Activated effector memory CD4-positive, alpha-beta T cell treated with Interleukin-2 at 50 U/mL for 16 hours (primary cell): Measurements from ENCODE around the gene NLRP10.
"Not testable (repeated sequence)": the region's sequence is repeated elsewhere in the genome, so short reads cannot be mapped to it uniquely, and the experiment has no call there.

Experiments used
- DNase-seq: peaks from one replicate; pipeline ENCODE4 v3.0.0-alpha.2; 2020

NLRP10 gene, protein sequence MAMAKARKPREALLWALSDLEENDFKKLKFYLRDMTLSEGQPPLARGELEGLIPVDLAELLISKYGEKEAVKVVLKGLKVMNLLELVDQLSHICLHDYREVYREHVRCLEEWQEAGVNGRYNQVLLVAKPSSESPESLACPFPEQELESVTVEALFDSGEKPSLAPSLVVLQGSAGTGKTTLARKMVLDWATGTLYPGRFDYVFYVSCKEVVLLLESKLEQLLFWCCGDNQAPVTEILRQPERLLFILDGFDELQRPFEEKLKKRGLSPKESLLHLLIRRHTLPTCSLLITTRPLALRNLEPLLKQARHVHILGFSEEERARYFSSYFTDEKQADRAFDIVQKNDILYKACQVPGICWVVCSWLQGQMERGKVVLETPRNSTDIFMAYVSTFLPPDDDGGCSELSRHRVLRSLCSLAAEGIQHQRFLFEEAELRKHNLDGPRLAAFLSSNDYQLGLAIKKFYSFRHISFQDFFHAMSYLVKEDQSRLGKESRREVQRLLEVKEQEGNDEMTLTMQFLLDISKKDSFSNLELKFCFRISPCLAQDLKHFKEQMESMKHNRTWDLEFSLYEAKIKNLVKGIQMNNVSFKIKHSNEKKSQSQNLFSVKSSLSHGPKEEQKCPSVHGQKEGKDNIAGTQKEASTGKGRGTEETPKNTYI

DNA sequence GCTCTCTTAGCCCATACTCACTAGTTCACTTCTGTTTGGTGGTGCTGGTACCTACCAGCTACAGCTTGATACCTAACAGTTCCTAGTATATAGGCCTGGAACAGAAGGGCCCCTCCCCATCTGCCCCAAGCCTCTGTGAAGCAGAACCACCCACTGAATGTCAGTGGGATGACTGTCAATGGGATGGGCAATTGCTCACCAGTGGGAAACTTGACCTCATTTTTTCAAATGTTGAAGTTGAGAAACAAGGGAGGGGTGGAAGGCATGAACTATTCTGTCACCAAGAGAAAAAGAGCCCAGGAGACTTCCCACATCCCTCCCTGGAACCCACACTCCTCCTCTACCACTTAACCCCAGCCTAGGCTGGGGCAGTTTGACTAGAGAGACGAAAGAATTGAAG lies at the start of gene NLRP10:
Gene NLRP10 (minus strand): TSS at position 62 of the 400 bp plus-strand sequence. CDS start 1,952 bp downstream, outside the sequence.
- no peak for DNase-seq

DNA sequence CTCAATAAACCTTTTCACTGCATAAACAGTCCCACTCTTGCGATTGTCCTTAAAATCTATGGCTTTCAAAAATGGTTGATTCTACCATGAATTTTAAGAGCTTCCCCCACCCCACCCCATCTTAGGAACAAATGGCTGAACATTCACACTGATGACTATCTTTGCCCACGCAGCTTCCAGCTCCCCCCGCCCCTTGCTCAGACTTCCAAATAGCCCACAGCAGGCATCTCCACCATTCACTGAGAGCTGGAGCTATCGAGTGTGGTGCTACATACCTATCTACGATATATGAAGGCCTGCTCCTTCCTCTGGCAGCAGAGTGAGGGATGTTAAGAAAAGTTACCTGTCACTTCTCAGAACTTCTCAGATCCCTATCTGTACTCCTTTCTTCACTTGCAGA lies 48.6 kb upstream of the NLRP10 start:
- DNase-seq, result no peak

DNA sequence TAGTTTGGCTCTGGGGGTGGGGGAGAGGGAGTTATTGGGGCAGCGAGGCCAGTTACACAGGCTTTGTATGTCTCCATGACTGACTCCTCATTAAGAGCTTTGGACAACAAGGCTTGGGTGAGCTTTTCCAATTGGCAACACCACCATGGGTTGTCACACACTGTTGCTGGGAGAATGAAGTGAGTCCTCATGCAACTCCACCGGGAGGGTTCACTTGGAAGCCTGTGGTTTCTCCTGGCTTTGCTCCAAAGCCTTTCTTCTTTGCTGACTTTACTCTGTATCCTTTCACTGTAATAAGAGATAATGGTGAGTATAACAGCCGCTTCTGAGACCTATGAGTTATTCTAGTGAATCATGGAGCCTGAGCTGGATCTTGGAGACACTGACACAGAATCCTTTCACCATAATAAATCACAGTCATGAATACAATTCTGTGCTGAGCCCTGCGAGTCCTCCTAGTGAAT lies 46.8 kb upstream of the NLRP10 start:
- DNase-seq, result no peak

DNA sequence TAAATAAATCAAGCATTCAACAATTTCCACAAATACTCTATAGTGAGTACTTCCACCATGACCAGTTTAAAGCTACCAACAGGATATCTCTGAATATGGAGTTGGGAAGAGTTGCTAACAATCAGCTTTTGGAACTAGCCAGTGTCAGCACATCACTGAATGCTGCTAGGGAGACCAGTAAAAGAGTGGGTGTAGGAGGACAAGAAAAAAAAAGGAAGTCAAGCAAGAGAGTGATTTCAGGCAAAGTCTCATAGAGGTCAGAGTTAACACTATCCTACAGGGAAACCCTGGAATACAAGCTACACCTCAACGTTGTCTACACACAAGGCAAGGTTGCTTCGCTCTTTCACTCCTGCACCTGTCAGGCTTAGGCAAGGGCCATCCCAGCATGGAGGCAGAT lies 46.1 kb upstream of the NLRP10 start:
- no peak for DNase-seq

DNA sequence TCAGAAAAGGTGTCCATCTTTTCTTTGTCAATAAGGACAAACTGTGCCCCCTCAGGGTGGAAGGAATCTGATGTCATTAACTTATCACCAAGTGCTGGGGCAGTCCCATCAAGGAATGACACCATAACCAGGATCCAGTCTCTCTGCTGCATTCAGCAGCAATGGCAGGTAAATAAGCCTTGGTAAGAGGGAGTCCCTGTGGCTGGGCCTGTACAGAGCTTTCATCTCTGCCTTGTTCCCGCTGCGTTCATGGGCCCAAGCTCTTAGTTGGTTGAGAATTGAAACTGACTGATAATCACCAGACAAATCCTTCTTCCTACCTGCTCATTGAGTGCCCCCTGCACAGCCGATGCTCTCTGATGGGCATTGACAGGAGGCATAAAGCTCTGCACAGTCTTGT lies 44.6 kb upstream of the NLRP10 start:
- no peak for DNase-seq

DNA sequence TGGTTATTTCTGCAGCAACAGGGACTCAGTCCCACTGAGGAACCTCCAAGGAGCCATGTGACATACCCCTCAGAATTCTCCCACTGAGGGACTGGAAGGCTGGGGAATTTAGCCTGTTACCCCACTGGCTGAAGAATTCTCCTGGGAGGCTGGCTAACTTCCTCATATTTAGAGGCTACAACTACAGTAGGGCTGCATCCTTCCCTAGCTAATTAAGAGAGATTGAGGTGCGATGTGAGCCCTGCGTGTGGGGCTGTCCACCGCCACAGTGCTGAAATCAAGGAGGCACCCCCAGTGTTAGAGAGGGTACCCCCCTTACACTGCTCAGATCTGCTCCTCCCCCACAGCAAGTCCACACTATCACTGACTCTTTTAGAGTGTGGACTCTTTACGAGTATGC lies 43.0 kb upstream of the NLRP10 start:
- no peak for DNase-seq

DNA sequence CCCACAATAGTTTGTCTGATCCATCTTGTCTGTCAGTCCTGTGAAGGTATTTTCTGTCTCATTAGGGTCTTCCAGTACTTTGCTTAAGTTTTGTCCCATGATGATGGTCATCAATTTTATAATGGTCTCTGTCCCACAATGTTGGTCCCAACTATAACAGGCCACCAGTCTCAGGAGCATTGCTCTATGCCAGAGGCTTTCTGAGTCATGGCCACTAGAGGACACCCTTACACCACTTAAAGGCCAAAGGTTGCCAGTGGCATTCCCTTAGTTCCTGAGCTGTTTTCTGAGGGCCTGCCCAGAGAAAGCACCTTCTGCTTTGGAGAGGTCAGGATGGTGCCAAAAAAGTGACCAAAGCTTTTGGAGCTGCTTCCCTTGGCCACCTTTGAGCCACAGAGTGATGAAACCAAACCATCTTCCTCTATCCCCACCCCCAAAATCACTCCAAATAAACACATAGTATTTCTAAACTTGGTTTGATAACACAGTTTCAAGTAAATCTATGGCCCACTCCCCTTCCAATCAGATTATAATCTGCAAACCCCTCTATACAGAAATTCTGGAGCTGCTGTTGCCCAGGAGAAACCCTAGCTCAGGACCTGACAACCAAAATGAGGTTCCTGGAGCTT lies 41.2 kb upstream of the NLRP10 start:
- peak; percentile 13 for DNase-seq

DNA sequence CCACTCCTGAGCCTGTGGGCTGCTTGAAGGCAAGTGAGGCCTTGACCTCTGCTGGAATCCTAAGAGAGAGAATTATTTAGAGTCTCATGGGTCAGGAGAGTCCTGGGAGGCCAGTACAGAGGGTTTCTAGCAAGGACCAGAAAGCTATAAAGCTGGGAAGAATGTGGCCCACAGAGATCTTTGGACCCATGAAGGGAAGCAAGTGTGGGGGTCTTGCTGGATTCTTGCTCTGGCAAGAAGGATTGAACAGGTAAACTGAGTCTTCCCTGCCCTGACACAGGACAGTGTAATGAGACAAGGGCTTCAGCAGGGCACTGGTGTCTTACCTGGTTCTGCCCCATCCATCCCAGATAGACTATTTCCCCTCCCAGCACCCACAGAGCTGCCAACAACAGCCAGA lies 40.3 kb upstream of the NLRP10 start:
- DNase-seq, result no peak

DNA sequence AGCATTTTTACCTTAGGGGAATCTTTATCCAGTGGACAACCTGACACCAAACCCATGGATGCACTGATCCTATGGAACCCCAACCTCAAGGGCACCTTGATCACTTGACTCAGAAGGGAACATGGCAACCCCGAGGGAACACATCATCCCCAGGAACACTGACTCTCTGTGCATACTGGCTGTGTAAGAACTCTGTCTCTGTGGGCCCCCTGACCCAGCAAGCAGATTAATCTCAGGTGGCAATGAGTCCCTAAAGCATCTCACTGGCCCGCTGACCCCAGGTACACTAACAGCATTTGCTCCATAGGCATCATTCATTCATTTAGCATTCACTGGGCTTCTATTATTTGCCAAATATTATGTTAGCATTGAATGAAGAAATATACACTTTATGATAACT lies 38.8 kb upstream of the NLRP10 start:
- no peak for DNase-seq

DNA sequence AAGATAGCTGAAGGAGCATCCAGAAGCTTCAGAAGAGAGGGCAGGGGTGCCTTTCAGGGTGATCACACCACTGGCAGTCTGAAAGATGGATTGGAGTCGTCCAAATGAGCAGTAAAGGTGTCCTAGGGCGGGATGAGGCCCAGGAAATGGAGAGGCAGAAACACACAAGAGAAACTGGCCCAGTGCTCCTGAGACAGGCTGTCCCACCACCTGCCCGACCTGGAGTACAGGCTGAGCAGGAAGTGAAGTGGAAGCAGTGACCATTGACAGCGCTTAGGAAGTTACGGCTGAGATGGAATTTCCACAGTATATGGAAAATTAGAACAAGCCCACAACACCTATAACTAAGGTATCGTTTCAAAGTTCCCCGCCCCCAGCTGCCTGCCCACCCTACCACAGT lies 37.9 kb upstream of the NLRP10 start:
- DNase-seq, result no peak

DNA sequence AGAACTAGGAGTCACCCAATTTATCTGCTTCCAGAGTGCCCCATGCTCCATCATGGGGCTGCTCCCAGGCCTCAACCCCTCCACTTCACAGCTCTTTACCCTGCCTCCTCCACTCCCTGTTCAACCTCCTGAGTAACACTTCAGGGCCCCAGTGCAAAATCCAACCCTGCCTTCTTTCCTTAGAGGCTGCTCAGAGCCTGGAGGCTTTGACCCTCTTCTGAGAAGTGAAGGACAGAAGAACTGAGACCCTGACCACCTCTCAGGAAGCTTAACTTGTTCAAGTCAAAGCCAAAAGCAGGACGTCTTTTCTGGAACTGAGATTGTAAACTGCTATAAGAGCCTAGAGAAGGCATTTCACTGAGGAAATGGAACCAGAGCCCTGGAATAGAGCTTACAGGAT lies 37.4 kb upstream of the NLRP10 start:
- DNase-seq, result no peak

DNA sequence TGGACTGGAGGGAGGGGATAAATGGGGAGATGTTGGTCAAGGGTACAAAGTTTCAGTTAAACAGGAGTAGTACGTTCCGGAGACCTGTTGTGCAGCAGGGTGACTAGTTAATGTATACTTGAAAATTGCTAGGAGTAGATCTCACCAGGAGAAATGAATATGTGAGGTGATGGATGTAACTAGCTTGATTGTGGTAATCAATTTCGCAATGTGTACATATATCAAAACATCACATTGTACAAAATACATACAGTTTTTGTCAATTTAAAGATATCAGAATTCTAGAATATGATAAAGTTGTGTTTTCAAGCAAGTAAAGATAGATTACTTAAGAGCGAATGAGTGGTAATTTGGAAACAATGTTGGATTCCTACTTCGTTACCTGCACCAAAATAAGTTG lies 35.1 kb upstream of the NLRP10 start:
- DNase-seq, result no peak

DNA sequence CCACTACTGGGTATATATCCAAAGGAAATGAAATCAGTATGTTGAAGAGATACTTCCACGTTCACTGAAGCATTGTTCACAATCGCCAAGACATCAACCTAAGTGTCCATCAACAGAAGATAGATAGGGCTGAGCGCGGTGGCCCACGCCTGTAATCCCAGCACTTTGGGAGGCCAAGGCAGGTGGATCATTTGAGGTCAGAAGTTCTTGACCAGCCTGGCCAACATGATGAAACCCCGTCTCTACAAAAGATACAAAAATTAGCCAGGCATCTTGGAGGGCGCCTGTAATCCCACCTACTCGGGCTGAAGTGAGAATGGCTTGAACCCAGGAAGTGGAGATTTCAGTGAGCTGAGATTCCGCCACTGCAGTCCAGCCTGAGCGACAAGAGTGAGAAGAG lies 34.5 kb upstream of the NLRP10 start:
- no peak for DNase-seq

DNA sequence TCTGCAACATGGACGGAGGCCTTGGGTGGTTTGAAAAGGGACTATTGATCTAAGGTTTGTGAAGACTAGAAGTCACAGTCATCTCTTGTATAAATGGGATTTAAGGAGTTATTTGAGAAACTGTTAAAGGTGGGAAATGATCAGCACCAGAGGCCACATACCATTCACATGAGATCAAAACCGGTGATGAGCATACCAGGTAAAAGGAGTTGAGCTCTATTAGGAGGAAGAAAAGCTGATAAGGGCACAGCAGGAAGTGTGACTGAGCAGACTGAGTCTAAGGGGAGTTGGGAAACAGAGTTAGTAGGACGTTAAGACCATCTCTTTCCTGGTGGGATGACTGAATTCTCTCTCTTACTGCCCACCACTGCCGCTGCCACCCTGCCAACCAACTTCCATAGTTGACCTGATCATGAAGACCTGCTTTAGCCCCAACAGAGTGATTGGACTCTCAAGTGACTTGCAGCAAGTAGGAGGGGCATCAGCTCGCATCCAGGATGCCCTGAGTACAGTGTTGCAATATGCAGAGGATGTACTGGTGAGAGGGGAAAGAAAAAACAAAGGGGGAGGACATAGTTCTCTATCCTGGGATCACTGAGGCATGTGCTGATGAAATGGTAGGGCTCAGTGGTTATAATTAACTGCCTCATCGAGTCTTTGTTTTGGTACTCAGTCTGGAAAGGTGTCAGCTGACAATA lies 29.5 kb upstream of the NLRP10 start:
- DNase-seq, result no peak

DNA sequence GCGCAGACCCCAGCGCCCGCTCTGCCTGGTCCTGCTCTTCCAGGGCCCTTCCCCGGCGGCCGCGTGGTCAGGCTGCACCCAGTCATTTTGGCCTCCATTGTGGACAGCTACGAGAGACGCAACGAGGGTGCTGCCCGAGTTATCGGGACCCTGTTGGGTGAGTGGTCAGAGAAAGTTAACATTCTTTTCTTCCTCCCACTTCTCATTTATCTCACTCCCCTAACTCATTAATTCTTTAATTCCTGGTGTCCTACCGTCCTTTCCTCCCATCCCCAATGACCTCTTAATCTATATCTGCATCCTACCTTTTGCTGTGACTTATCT lies 22.3 kb upstream of the NLRP10 start:
- not testable (repeated sequence) for DNase-seq

DNA sequence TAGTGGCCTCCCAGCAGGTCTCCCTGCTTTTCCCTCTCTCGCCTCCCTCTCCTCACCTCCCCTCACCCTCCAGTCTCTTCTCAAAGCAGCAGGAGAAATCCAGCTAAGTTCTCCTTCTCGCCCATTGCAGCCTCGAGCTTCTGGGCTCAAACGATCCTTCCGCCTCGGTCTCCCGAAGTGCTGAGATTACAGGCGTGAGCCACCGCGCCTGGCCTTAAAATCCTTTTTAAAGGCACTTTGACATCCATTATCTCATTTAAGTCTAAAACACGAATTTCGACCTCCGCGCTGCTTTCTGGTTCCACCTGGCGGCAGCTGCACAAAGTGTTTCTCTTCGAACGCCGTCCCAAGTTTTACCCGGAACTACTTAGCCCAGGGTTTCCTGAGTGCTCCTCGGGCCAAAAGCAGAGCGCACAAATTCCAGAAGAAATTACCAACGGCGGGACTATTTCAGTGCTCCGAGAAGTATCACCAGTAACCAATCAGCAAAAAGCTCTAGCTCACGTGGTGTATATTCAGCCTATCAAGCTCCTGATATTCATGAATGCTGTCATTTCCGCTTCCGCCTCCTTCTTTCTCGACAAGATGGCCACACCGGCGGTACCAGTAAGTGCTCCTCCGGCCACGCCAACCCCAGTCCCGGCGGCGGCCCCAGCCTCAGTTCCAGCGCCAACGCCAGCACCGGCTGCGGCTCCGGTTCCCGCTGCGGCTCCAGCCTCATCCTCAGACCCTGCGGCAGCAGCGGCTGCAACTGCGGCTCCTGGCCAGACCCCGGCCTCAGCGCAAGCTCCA lies 21.7 kb upstream of the NLRP10 start, which contains the start of gene EIF3F:
Gene EIF3F (plus strand): TSS at position 570 of the 792 bp plus-strand sequence. CDS start 16 bp downstream, at position 586.
- peak; percentile 85 for DNase-seq

DNA sequence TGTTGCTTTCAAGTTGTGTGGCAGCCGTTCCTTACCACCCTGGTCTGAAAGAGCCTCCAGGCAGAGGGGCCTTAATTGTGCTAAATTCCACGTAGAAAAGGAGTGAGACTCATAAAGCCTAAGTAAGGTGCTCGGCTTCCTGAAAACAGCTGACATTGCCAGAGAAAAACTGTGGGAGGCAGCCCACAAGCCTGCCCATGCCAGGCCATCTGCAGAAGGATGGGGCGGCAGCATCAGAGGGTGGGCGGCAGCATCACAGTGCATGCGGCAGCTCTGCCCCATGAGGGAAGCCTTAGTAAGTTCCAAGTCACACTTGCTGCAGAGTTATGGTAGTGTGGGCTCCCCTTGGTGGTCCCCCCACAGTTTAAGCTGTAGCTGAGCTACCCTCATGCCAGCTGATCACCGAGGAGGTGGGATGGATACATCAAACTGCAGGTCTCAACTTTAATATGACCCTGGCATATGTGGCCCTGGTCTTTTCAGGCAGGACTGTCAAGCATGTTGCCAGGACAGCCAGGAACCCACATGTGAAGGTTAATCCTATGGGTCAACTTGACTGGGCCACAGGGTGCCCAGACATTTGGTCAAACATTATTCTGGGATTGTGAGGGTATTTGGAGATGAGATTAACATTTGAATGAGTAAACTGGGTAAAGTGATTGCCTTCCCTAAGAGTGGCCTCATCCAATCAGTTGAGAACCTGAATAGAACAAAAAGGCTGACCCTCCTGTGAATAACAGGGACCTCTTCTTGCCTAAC lies 18.8 kb upstream of the NLRP10 start:
- no peak for DNase-seq

DNA sequence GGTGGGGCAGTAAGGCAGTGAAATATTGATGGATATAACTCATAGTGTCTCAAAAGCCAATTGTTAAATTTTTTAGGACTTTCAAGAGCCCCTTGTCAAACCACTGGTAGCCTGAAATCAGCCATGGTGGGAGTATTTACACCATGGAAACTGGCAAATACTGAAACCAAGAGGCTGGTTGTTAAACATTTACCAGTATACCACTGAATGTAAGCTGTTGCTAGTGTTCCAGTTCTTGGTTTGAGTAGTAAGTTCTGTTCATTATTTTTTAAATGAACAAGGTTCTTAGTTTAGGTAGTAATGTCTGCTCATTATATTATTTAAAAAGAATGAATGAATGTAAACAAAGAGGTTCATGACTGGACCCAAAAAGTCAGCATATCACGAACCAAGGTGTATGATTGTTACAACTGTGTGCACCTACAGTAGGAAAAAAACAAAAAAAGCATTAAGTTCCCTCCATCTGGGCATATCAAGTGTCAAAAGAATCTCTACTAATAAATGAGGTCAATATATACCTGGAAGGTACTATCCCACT lies 17.4 kb upstream of the NLRP10 start:
- no peak for DNase-seq

DNA sequence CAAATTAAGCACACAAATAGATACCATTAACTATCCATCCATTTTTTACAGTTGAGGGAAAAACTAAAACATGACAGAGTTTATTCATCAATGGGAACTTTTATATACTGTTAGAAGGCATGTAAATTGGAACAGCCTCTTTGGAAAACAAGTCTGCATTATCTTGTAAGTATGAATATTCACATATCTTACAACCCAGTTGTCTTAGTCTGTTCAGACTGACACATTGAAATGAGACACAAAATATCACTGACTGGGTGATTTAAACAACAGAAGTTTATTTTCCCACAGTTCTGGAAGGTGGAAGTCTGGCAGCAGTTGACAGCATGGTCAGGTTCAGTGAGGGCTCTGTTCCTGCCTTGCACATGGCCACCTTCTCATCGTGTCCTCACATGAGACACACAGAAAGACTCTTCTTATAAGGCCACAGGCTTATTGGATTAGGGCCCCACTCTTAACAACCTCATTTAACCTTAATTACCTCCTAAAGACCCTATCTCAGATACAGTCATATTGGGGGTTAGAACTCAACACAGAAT lies 16.4 kb upstream of the NLRP10 start:
- no peak for DNase-seq

DNA sequence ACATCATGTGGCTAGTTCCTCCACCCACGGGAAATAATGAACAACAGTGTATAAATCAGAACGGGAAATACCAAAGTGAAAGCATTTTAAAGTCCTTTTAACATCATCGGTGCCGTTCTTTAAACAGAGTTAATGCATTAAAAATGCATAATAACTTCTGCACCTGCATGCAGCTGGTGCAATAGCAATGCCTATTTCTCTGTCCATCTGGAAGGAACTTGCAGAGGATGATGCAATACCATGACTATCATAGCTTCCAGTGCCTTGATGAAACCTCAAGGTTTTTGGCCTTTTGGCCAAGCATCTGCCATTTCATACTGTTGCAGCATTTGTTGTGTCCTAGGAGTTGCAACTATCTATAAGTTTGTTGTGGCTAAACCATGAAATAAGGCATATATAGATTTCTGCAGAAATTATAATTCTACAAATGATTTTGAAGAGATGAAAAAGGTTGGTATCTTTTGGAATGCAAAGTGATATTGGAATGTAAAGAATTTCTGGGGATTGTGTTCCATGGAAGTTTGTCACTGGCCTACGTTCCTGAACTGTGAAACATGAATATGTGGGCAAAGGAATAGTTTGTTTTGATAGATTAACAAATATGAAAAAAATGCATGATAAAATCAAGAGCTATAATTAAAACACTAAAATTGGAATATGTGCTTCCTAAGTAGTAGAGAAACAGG lies 12.1 kb upstream of the NLRP10 start:
- DNase-seq, result no peak

DNA sequence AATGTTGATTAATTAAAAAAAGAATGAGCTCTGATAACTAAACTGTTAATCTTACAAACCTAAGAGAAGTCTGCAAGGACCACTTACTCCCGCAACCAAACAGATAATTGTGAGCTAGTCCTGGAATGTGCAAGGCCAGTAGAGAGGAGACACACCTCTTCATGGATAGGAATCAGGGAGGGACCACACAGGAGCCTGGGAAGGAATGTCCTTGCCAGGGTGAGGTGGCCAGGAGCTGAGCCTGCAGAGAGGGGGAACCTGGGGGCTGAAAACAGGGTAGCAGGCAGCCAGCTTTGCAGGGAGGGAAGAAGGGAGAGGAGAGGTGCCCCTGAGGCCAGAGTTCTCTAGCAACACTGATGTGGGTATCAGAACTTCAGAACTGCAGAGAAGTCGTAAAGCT lies 9.4 kb upstream of the NLRP10 start:
- no peak for DNase-seq
